Measurements from ENCODE around the gene NAT16. TPM values are rescaled to one million over a fixed set of nuclear protein-coding genes. Genes with fewer than 3 reads are reported as not detected.

NAT16 gene
- total and polyA plus RNA-seq, 9 of the 15 experiments (the other 6 are each of a cell fraction or from before 2014, with no cell fraction given), result 0.04 TPM; not detected in 8

- ATAC-seq (no peak), FAIRE-seq (no peak), DNase-seq (ENCODE audit: extremely low read depth in 1 of 4, low spot score in 3 of 4) (peak in 1 of 4 experiments; percentile 10)
- H3K9me1 ChIP-seq (ENCODE audit: control insufficient read depth, insufficient read depth, low read length), result no peaks in the 10 kb centered on the region
- no peaks in the 10 kb centered on the region for H3K9me3 ChIP-seq (replicated peaks; ENCODE audit: control insufficient read depth, insufficient read depth, low read depth, low read length)
- in situ Hi-C loops (cut with MboI) (no loop called here), intact Hi-C loops (cut with micrococcal nuclease) (loop anchor here (1.0 to 2.0 kb wide), 3 partner anchors 37 to 241 kb away; no protein-coding TSS in a partner anchor)
- no peaks in the 10 kb centered on the region for H3K36me3 ChIP-seq (ENCODE audit: control insufficient read depth, insufficient read depth, low read length)
- H3K27ac ChIP-seq (ENCODE audit: extremely low read depth, low read depth, low read length), result peak overlapping the region; percentile 98
- H3K4me1 ChIP-seq (replicated peaks in 1 of 2; ENCODE audit: control insufficient read depth in 2 of 2, insufficient read depth in 2 of 2, low read length in 2 of 2), result peaks cover 20 to 45% of the 10 kb centered on the region in 2 experiments
- BruUV-seq (replicated peaks), result no TSS peak
- no peaks in the 10 kb centered on the region for H3K27me3 ChIP-seq (ENCODE audit: control insufficient read depth in 2 of 2, insufficient read depth in 2 of 2, low read length in 2 of 2)
- H3K79me2 ChIP-seq (ENCODE audit: control insufficient read depth, insufficient read depth, low read length), result no peaks in the 10 kb centered on the region
- ChIA-PET CTCF (ENCODE audit: low intra/inter-chr PET ratio) (interaction anchor here (0.6 to 1.2 kb wide), 3 partner anchors 43 to 60 kb away, joined by 3 to 6 read pairs (median 4); no protein-coding TSS in a partner anchor), POLR2A (interaction anchor here (1.1 to 1.9 kb wide), 3 partner anchors 9 to 80 kb away, joined by 3 to 10 read pairs (median 3); partner anchors contain the start of genes PLOD3 and SERPINE1)
- peak overlapping the region; percentile 84 for H3K4me2 ChIP-seq (ENCODE audit: insufficient read depth, low read length)
- 54% methylated on average over 9 of the region's 9 CpGs for WGBS (ENCODE audit: insufficient coverage, low coverage, missing lambda C conversion rate)
- peak overlapping the region; percentile 98 for H2AFZ ChIP-seq (ENCODE audit: low read depth, low read length)
- H4K20me1 ChIP-seq (replicated peaks; ENCODE audit: control insufficient read depth, insufficient read depth, low read length), result no peaks in the 10 kb centered on the region
- H3K9ac ChIP-seq (ENCODE audit: insufficient read depth in 1 of 2, low read depth in 2 of 2, low read length in 2 of 2), result peak overlapping the region; percentile 45 to 79
- peak overlapping the region; percentile 33; the same call in 1 of the 2 replicates for H3K4me3 ChIP-seq
- TF ChIP-seq TGIF2 (CRISPR knock-in tag; IDR thresholded peaks at IDR 0.05), result no peak
- no peak for TF ChIP-seq ZSCAN32 (CRISPR knock-in tag; IDR thresholded peaks at IDR 0.05)
- no peak for TF ChIP-seq NUFIP1 (IDR thresholded peaks at IDR 0.05; ENCODE audit: partially characterized antibody)
- TF ChIP-seq ZNF41 (CRISPR knock-in tag; conservative IDR thresholded peaks at IDR 0.05), result no peak
- TF ChIP-seq ZNF395 (CRISPR knock-in tag; IDR thresholded peaks at IDR 0.05), result peak; percentile 54; the same call in 1 of the 2 replicates
- TF ChIP-seq NR1H2 (CRISPR knock-in tag; IDR thresholded peaks at IDR 0.05), result no peak
- TF ChIP-seq IRF2 (CRISPR knock-in tag; IDR thresholded peaks at IDR 0.05), result no peak
- no peak for TF ChIP-seq LARP7 (IDR thresholded peaks at IDR 0.05)
- TF ChIP-seq ZNF263 (CRISPR knock-in tag; IDR thresholded peaks at IDR 0.05; ENCODE audit: borderline replicate concordance), result no peak
- TF ChIP-seq PYGO2 (tag; IDR thresholded peaks at IDR 0.05), result 0 out of 2 replicates have a peak, but pooled peaks have one; percentile 14
- TF ChIP-seq SLC30A9 (CRISPR knock-in tag; IDR thresholded peaks at IDR 0.05), result no peak
- TF ChIP-seq ARNT (IDR thresholded peaks at IDR 0.05), result no peak
- TF ChIP-seq RCOR1 (IDR thresholded peaks at IDR 0.05; ENCODE audit: borderline replicate concordance in 1 of 2, low read depth in 2 of 2, low read length in 2 of 2), result no peak
- TF ChIP-seq SFPQ (IDR thresholded peaks at IDR 0.05; ENCODE audit: low read depth, low read length), result no peak
- no peak for TF ChIP-seq NCOA2 (IDR thresholded peaks at IDR 0.05; ENCODE audit: partially characterized antibody in 2 of 2)
- no peak for TF ChIP-seq FOXJ3 (CRISPR knock-in tag; IDR thresholded peaks at IDR 0.05)
- TF ChIP-seq ZNF740 (CRISPR knock-in tag; IDR thresholded peaks at IDR 0.05), result 0 out of 2 replicates have a peak, but pooled peaks have one; percentile 14
- peak in 1 of 2 experiments; percentile 63; a peak in 1 of 4 replicates for TF ChIP-seq ZNF740 (tag; IDR thresholded peaks at IDR 0.05)
- TF ChIP-seq ZNF23 (CRISPR knock-in tag; IDR thresholded peaks at IDR 0.05), result no peak
Measured at GRCh38 chr7:101137651-101138212, 42.4 kb downstream of the NAT16 start.
